ENCODE data around the gene SPECC1L.

DNA sequence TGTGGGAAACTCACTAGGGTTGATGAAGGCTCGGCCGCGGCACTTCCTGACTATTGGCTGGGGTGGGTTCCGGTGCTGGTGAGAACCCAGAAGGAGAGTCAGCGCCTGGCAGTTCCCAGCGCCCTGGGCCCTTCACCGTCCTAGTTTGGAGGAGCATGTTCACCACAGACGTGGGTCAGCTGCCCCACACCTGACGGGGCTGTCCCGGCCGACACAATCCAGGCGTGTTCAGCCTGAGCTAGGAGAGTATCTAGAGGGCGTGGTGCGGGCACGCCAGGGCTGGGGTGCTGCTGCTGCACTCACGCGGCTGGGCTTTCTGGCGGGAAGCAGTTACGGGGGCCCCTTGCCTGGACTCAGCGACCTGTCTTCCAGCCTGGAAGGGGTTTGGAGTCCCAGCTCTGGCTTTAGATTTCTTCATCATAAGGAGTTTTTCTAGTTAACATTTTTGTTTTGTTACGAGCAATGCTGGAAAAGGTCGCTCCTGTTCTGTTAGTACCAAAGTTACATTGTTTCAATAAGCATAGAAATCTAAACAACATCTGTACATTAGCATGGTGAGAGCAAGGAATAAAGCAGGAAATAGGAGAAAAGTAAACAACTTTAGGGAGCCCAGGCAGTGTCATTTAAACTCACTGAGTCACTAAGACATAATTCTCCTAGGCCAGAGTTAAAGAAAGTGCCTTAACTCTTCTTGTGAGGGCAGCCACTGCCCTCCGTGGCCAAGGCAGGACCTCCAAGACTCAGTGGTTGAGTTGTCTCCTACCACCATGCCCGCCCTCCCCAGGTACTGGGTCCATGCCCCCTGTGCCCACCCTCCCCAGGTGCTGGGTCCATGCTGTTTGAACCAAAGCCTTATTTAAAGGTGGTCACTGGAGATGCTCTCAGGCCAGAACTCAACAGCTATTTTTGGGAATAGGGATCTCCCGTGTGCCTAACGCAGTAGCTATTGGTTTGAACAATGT, 144.6 kb downstream of the SPECC1L start:
- TF ChIP-seq, protein P1, sequence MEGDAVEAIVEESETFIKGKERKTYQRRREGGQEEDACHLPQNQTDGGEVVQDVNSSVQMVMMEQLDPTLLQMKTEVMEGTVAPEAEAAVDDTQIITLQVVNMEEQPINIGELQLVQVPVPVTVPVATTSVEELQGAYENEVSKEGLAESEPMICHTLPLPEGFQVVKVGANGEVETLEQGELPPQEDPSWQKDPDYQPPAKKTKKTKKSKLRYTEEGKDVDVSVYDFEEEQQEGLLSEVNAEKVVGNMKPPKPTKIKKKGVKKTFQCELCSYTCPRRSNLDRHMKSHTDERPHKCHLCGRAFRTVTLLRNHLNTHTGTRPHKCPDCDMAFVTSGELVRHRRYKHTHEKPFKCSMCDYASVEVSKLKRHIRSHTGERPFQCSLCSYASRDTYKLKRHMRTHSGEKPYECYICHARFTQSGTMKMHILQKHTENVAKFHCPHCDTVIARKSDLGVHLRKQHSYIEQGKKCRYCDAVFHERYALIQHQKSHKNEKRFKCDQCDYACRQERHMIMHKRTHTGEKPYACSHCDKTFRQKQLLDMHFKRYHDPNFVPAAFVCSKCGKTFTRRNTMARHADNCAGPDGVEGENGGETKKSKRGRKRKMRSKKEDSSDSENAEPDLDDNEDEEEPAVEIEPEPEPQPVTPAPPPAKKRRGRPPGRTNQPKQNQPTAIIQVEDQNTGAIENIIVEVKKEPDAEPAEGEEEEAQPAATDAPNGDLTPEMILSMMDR (IDR thresholded peaks at IDR 0.05 in 8 of 11, conservative IDR thresholded peaks at IDR 0.05 in 3 of 11) = no peak
- TF ChIP-seq POLR2A (IDR thresholded peaks at IDR 0.05) = no peak
- peak in 1 of 3 donors; percentile 51 for TF ChIP-seq POLR2AphosphoS5 (IDR thresholded peaks at IDR 0.05)
